ENCODE measurements around the gene TMEM164.
"Not testable (repeated sequence)": the region's sequence is repeated elsewhere in the genome, so short reads cannot be mapped to it uniquely, and the experiment has no call there.

Gene TMEM164

GRCh38 chrX:110002300-110003166, at the start of gene TMEM164:
Gene TMEM164, plus strand, starts transcription at chrX:110003114. Its CDS starts 661 bp downstream, at chrX:110003775.
- DNase-seq: peak; percentile 77

DNA sequence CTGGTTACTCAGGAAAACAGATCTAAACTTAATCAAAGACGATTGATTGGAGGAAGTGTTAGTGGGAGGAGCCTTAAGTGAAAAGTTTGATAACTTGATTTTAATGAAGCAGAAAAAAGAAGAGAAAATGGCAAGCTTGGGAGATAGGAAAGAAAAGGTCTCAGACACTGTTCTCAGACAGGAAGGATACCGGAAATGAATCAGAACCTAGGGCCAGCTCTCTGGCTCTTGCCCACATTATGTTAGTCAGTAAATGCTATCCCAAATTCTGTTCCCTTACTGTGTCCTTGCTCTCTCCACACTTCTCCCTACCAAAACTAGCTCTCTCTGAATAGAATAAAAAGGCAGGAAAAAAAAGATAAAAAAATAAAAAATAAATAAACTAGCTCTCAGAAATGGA, 48.6 kb upstream of the TMEM164 start:
- no peak for DNase-seq

- DNase-seq: no peak
Measured at GRCh38 chrX:109954955-109955354, 48.0 kb upstream of the TMEM164 start.

DNA sequence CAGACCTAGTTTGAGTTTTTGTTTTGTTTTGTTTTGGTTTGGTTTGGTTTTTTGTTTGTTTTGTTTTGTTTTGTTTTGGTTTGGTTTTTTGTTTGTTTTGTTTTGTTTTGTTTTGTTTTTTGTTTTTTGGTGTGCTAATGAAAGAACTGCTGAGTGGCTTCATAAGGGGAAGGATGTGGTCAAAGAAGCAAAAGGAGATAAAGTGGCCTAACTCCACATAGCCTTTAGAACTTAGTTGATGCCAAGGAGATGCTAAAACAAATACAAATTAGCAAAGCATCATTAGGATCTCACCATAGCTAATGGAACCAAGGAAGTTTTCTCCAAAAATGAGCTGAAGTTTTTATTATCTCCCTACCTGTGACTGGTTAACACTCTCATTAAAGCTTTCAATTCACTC, 44.6 kb upstream of the TMEM164 start:
- DNase-seq: no peak

DNA sequence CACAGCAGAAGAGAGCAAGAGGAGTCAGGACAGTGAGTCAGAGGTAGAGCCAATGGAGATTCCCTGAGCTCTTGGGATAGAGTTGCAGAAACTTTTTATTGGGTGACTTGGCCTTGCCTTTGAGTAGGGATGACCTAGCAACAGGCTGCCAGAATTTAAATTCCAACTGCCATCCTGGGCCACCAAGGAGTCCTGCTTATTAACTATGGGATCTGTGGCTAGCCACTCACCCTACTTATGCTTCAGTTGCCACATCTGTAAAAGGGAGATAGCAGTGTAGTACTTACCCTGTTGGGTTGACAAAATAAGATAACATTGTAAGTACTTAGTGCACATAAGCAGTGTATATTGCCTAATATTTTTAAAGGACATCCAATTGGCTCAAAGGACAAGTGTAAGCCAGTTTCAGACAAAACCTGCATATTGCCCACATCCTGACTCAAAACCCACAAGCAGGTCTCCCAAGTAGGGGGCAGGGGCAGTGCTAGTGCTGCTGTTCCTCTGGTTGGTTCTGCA, 43.5 kb upstream of the TMEM164 start:
- DNase-seq: no peak

DNA sequence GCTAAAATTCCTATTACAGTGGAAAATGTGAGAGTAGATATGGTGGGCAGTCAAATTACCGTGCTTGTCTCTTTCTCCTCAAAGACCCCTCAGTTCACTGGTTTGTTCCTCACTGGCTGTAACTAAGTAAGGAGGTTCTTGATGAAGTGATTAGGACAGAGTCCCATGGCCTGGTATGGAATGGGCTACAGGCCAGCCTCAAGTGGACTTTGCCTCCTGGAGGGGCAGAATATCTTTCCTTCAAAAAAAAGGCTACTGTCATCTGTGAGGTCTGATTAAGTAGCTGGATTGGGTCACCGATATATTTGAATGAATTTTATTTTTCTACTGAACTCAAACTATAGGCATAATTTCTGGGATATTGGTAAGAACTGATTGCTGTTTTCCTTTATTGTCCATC, 38.5 kb upstream of the TMEM164 start:
- DNase-seq: no peak

DNA sequence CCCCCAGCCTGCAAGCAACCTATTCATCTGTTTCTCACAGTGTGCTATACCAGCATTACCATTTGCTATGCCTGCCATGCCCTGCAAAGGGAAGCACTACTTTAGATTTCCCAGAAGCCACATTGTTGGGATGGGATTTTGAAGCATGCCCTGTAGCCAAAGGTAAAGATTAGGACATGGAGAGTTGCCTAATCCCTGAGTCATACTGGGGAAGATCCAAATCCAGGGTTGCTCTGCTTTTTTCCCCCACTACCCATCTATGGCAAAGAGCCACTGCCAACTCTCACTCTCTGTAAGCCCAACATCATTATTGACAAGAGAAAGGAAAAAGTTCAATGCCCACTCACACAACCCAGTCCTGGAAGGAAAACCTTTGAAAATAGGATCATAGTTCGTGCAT, 36.7 kb upstream of the TMEM164 start:
- no peak for DNase-seq

GRCh38 chrX:109967156-109967555, 35.8 kb upstream of the TMEM164 start:
- no peak for DNase-seq

- DNase-seq: not testable (repeated sequence)
Measured at GRCh38 chrX:109970841-109971240, 32.1 kb upstream of the TMEM164 start.

DNA sequence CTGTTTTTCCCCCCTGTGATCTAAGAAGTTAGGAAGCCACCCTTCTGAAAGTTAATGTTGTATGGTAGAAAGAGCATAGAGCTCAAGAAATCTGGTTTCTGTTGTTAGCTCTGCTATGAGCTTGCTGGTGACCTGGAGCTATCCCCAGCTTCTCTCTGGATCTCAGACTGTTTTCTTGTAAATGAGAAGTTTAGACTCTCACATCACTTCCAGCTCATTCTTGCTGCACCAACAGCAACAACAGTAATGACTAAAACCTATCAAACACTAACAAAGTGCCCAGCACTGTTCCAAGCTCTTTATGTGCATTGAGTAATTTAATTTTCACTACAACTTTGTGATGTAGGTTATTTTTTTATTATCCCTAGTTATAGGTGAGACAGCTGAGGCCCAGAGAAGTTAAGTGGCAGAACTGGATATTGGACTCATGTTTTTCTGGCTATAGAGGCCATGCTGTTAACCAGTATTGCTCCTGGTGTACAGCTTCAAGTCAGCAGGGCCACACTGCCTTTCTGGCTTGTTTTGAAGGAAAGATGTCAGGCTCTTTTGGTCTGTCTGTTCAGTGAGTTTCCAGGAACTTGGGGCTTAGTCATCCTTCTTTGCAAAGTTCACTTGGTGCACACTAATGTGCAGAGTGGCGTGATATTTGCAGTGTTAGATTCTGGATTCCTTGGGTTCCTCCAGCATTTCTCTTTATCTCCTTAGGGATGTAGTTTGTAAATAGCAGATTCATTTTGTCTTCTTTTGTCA, 27.8 kb upstream of the TMEM164 start:
- DNase-seq: no peak

DNA sequence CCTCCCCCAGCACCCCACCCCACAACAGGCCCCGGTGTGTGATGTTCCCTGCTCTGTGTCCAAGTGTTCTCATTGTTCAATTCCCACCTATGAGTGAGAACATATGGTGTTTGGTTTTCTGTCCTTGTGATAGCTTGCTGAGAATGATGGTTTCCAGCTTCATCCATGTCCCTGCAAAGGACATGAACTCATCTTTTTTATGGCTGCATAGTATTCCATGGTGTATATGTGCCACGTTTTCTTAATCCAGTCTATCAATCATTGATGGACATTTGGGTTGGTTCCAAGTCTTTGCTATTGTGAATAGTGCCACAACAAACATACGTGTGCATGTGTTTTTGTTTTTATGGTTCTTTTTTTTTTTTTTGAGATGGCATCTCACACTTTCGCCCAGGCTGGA, 17.7 kb upstream of the TMEM164 start:
- not testable (repeated sequence) for DNase-seq

DNA sequence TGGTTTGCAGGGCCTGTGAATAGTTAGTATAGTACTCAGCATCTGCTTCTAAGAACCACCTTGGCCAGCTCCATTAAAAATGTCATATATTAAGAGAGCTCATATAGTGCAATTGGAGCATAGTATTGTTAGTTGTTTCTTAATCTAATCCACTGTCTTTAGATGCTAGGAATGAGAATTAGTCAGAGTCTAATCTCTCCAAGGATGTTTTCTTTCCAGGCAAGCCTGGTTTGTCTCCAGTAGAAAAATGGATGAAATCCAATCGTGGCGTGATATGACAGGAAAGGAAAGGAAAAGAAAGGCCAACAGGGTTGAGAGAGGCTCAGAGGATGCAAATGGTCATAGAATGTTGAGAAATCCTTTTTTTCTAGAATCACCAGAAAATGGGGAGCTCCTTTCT, 15.0 kb upstream of the TMEM164 start:
- no peak for DNase-seq

DNA sequence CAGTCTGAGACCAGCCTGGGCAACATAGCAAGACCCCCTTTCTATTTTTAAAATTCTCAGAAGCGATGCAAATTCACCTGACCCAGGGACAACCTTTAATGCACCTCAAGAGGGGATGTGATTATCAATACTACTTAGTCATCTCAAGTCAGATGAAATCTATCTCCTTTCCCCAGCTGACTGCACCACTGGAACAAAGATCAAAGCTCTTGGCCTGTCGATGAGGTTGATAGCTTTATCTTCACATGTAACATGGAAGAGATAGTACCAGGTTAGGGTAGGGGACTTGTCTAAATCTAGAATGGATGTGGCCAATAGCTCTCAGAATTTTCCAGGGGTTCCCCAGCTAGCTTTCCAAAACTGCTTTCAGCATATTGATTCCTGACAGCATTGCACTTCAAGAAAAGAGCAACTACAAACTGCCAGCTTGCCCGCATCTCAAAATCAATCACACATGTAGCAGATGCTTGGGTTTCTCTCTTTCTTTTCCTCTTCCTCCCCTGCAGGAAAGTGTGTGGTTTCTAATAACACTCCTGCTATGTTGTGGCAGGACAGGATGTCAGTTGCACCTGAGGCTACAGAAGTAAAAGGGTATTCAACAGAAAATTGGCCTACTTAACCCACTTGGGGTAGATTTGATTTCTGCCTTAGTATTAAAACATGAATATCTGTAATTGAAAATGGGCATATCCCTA, 12.2 kb upstream of the TMEM164 start:
- DNase-seq: no peak

DNA sequence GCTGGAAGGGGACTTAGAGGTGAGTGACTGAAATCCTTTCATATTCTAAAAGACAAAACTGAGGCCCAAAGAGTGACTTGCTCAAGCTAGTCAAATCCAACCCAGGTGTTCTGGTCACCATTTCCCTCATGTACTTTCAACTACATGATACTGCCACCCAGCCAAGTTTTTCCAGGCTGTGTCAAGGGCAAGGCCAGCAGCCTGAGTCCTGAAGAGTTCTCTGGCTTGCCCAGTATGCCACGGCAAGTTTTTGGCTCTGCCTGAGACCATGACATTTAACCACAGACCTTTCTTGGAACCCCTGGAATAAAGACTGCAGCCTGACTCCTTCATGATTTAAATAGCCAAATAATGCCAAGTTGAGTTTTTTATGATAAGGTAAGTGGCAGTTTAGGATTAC, 10.7 kb upstream of the TMEM164 start:
- DNase-seq: no peak

- no peak for DNase-seq
Measured at GRCh38 chrX:109995155-109995554, 7.8 kb upstream of the TMEM164 start.

DNA sequence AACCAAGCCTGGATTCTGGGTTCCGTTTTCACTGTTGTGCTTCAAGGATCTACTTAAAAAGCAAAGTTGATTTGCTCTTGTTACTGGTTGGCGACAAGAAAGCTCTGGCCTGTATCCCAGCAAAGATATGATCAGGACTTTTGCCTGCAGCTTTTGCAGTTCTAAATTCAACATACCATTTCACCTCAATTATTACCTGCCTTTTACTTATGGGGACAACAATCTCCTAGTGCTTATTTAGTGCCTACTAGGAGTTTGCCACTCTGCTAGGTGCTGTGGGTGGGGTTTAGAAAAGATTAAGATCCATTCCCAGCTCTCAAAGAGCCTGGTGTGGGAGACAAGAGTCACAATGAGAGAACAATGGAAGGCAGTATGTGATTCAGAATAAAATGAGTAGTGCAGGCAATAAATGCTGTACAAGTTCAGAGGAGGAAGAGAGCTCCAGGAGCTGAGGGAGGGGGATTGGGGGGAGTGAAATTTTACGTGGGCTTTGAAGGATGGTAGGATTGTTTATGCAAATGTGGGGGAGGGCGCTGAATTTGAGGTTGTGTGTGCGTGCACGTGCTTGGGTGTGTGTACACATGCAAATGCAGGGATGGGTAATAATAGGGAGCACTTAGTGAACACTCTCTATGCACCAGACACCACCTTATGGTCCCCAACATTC, 5.0 kb upstream of the TMEM164 start:
- DNase-seq: no peak

DNA sequence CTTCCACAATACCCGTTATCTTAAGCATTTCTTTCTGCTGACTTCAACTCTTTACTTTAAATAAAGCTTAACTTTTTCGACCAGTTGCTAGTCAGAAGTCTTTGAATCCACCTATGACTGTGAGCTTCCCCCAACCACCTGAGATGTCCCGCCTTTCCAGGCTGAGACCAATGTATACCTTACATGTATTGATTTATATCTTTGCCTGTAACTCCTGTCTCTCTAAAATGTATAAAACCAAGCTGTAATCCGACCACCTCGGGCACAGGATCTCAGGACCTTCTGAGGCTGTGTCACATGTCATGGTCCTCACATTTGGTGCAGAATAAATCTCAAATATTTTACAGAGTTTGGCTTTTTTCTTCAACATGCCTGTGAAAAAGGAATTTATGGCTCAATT, 2.9 kb upstream of the TMEM164 start:
- no peak for DNase-seq

GRCh38 chrX:110000847-110001713, 1.8 kb upstream of the TMEM164 start:
- DNase-seq: no peak

DNA sequence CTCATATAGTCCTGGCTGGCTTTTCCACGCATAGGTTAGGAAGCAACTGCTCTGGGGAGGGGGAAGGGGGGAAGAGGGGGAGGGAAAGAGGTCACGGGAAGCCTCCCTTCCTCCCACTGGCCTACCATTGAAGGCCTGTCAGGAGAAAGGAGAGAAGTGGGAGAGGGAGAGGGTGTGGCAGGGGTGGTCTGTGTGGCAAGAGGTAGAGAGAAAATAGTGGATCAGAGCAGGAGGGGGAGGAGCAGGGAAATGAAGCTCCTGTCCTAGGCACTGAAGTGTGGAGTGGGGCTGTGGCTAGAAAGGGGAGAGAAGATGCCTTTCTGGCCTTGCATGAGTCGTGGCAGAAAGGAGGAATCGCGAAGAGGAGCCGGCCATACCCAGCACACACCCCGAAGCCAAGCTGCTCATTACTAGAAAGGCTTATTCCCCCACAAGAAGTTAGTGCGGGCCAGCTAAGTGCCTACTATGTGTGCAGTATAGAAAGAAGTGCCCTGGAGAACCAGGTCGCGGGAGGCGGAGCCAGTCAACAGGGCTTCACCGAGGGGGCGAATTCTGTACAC, 1.1 kb upstream of the TMEM164 start:
- peak; percentile 50 for DNase-seq

DNA sequence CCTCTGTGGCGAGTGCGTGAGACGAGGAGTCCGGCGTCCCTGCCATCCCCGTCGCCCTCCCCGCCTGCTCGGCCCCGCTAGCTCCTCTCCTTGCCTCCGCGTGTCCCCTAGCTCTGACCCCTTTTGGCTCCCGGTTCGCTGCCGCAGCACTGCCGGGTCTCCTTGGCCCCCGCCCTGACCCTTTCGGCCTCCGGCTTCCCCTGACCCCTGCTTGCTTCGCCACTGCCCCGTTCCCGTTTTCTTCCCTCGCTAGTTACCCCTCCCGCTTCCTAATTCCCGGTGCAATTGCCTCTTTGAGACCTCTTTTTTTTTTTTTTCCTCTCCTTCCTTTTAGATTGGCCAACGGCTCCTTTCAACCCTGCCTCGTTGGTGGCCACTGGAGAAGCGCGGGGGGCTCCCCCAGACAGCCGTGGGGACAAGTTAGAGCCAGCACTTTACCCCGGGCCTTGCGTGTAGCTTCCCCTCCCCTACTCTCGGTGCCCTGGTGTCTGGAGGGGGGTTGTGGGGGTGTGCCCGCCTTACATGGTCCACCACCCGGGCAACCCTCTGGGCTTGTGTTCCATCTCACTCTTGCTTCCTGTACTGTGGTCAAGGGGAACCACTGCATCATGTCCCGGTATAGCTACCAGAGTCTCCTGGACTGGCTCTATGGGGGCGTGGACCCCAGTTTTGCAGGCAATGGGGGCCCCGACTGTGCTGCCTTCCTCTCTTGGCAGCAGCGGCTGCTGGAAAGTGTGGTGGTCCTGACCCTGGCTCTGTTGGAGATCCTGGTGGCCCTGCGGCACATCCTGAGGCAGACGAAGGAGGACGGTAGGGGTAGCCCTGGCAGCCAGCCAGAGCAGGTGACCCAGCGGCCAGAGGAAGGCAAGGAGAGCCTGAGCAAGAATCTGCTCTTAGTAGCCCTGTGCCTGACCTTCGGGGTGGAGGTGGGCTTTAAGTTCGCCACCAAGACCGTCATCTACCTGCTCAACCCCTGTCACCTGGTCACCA, 548 bp downstream of the TMEM164 start:
- no peak for DNase-seq

Measured in NCI-H2227 treated with DMSO at 0.1 percent for 48 hours (cell line).